BLaER1 treated with 17β-estradiol and CSF1 and Interleukin-3, amounts not matched to agents 10 nM and 100 nM (cell line): Measurements from ENCODE around the gene UBXN7.
"Not testable (repeated sequence)": the region's sequence is repeated elsewhere in the genome, so short reads cannot be mapped to it uniquely, and the experiment has no call there.

Experiments
- H3K27ac ChIP-seq, 11 experiments: shearing (Covaris generic); formaldehyde crosslinking; 2 replicates each; pipeline ENCODE4 v1.8.1; 2022
- H3K27me3 ChIP-seq, 11 experiments: shearing (Covaris generic); formaldehyde crosslinking; 2 replicates each; pipeline ENCODE4 v1.8.1; 2022
- H3K36me3 ChIP-seq, 11 experiments: shearing (Covaris generic); formaldehyde crosslinking; 2 replicates each; pipeline ENCODE4 v1.8.1; 2022
- H3K4me1 ChIP-seq, 10 experiments: shearing (Covaris generic); formaldehyde crosslinking; 2 replicates each; pipeline ENCODE4 v1.8.1; 2022
- H3K4me2 ChIP-seq, 11 experiments: shearing (Covaris generic); formaldehyde crosslinking; 2 replicates each; pipeline ENCODE4 v1.8.1; 2022
- H3K4me3 ChIP-seq, 10 experiments: shearing (Covaris generic); formaldehyde crosslinking; 2 replicates each; pipeline ENCODE4 v1.8.1; 2022
- H3K9ac ChIP-seq, 11 experiments: shearing (Covaris generic); formaldehyde crosslinking; 2 replicates each; pipeline ENCODE4 v1.8.1; 2022
- H3K9me3 ChIP-seq, 11 experiments: shearing (Covaris generic); formaldehyde crosslinking; replicated peaks in 1 of 11; 2 replicates each; pipeline ENCODE4 v1.8.1; 2022
- H4K20me1 ChIP-seq, 11 experiments: shearing (Covaris generic); formaldehyde crosslinking; 2 replicates each; pipeline ENCODE4 v1.8.1; 2022
- Cebpa-rat ChIP-seq, 11 experiments: shearing (Covaris generic); IDR thresholded peaks; 2 replicates each; pipeline ENCODE4 v1.8.1; 2022

UBXN7 gene

GRCh38 chr3:196454935-196455334 lies 22.7 kb upstream of the UBXN7 start:
- Histone ChIP-seq H3K27ac (no peak overlapping the region), H3K9me3 (no peaks in the 10 kb centered on the region), H3K4me3 (no peak overlapping the region), H4K20me1 (no peaks in the 10 kb centered on the region), H3K4me2 (no peak overlapping the region), H3K9ac (no peak overlapping the region), H3K27me3 (no peaks in the 10 kb centered on the region), H3K4me1 (peaks cover 0 to 5% (median 0%) of the 10 kb centered on the region in 10 experiments; a peak in 2 of 20 replicates), H3K36me3 (0 out of 22 replicates have a peak, but pooled peaks cover 0 to 3% (median 0%) of the 10 kb centered on the region in 11 experiments)
- TF ChIP-seq Cebpa-rat (IDR thresholded peaks at IDR 0.05): no peak

DNA sequence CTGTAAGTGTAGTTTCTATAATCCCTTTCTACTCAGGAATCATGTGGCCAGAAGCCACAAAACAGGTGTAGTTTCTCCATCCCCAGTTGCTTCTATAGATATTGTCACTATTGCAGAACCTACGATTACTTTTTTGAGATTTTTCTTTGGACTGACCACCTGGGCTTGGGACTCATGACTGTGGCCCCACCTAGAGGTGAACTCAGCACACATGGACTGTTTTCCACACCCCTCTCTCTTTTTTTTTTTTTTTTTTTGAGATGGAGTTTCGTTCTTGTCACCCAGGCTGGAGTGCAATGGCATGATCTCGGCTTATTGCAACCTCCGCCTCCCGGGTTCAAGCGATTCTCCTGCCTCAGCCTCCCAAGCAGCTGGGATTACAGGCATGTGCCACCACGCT lies 13.2 kb upstream of the UBXN7 start:
- H3K9ac ChIP-seq, H3K4me3 ChIP-seq, H3K27me3 ChIP-seq, H4K20me1 ChIP-seq, H3K27ac ChIP-seq, H3K36me3 ChIP-seq: not testable (repeated sequence)
- H3K9me3 ChIP-seq: peaks cover 0 to 13% (median 0%) of the 10 kb centered on the region in 11 experiments; a peak in 2 of 22 replicates
- H3K4me2 ChIP-seq: peak overlapping the region; percentile 14 to 60 (median 49); a peak in 19 of 22 replicates
- H3K4me1 ChIP-seq: peaks cover 11 to 24% (median 16%) of the 10 kb centered on the region in 10 experiments

DNA sequence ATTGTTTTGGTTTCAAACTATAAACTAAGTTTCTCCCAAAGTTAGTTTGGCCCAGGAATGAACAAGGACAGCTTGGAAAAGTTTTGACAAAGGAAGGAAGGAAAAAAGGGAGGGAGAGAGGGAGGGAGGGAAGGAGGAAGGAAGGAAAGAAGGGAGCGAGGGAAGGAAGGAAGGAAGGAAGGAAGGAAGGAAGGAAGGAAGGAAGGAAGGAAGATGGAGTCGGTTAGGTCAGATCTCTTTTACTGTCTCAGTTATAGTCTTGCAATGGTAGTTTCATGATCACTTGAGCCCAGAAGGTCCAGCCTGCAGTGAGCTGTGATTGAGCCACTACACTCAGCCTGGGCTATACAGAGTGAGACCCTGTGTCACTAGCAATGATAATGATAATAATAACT lies 12.3 kb upstream of the UBXN7 start:
- Histone ChIP-seq H3K4me3 (no peak overlapping the region), H3K9ac (no peak overlapping the region), H3K36me3 (peaks cover 0 to 7% (median 0%) of the 10 kb centered on the region in 11 experiments; a peak in 2 of 22 replicates), H3K9me3 (peaks cover 0 to 13% (median 0%) of the 10 kb centered on the region in 11 experiments; a peak in 2 of 22 replicates), H3K4me1 (peaks cover 17 to 33% (median 23%) of the 10 kb centered on the region in 10 experiments), H3K27me3 (no peaks in the 10 kb centered on the region), H3K27ac (peak overlapping the region in 8 of 11 experiments; percentile 1 to 51 (median 12); a peak in 6 of 22 replicates), H3K4me2 (peak overlapping the region; percentile 14 to 60 (median 49); a peak in 20 of 22 replicates), H4K20me1 (no peaks in the 10 kb centered on the region)
- TF ChIP-seq Cebpa-rat (IDR thresholded peaks at IDR 0.05): no peak

GRCh38 chr3:196440696-196441095 lies 8.5 kb upstream of the UBXN7 start:
- H4K20me1 ChIP-seq: no peaks in the 10 kb centered on the region
- peaks cover 17 to 35% (median 25%) of the 10 kb centered on the region in 10 experiments for H3K4me1 ChIP-seq
- no peak overlapping the region for H3K27ac ChIP-seq
- H3K4me3 ChIP-seq: no peak overlapping the region
- H3K9me3 ChIP-seq: peaks cover 0 to 7% (median 0%) of the 10 kb centered on the region in 11 experiments; a peak in 2 of 22 replicates
- no peaks in the 10 kb centered on the region for H3K27me3 ChIP-seq
- no peaks in the 10 kb centered on the region for H3K36me3 ChIP-seq
- H3K9ac ChIP-seq: no peak overlapping the region
- peak overlapping the region in 1 of 11 experiments; percentile 34; a peak in 2 of 22 replicates for H3K4me2 ChIP-seq
- no peak for TF ChIP-seq Cebpa-rat (IDR thresholded peaks at IDR 0.05)

DNA sequence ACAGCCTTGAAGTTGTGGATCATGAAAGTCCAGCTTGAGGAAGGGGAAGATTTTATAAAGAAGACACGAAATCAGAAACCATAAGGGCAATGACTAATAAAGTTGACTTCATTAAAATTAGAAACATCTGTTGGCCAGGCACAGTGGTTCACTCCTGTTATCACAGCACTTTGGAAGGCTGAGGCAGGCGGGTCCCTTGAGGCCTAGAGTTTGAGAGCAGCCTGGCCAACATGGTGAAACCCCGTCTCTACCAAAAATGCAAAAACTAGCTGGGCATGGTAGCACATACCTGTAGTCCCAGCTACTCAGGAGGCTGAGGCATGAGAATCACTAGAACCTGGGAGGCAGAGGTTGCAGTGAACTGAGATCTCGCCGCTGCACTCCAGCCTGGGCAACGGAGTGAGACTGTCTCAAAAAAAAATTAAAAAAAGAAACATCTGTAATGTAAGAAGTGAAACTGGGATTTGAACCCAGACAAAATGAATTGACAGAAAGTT lies 7.9 kb upstream of the UBXN7 start:
- H3K4me2 ChIP-seq: peak overlapping the region in 9 of 11 experiments; percentile 1 to 40 (median 19); a peak in 11 of 22 replicates
- no peak overlapping the region for H3K9ac ChIP-seq
- H3K36me3 ChIP-seq: no peaks in the 10 kb centered on the region

DNA sequence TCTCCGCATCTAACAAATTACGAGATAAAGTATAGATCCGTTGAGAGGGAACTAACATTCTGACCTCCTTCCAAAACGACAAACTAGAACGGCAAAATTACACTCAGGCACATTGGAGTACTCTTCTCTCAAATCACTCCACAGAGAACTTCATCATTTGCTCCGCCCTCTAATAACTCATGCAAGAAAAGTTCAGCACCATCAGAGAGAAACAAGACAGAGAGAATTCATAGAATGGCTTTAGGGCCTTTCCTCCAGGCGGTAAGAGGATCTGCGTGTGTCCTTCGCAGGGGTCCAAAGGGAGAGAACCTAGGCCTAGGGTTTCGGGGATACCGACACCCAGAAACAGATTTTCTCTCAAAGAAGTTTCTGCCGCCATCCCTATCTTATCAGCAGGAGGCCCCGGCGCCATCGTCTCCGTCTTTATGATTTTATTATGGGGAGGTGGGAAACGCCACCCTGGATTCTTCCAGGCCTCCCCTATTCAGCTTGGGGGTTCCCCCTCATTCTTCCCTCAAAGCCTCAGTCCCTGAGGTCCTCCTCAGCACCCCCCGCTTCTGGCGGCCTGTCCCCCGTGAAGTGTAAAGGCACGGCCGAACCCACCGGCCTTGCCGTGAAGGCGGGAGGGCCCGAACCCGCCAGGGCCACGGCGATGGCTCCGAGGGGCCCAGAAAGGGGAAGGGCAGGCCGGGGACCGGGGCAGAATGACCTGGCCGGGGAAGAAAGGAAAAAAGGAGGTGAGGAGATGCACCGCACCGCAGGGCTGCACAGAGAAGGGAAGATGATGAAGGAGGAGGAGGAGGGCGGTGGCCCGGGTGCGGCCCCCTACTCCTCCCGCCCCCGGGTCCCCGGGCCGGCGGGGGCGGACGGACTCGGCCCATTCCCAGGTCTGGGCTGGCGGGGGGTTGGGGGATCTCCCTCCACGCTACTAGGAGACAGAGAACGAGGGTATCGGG lies 768 bp downstream of the UBXN7 start:
- Histone ChIP-seq H4K20me1 (peaks cover 39 to 55% (median 47%) of the 10 kb centered on the region in 11 experiments; a peak in 21 of 22 replicates), H3K9ac (peak overlapping the region; percentile 93 to 97 (median 95)), H3K36me3 (peaks cover 18 to 33% (median 24%) of the 10 kb centered on the region in 11 experiments), H3K9me3 (no peaks in the 10 kb centered on the region), H3K27ac (peak overlapping the region; percentile 81 to 97 (median 90)), H3K4me1 (peaks cover 22 to 26% (median 24%) of the 10 kb centered on the region in 10 experiments), H3K4me3 (peak overlapping the region; percentile 88 to 100 (median 98)), H3K4me2 (peak overlapping the region; percentile 68 to 92 (median 87)), H3K27me3 (no peaks in the 10 kb centered on the region)
- no peak for TF ChIP-seq Cebpa-rat (IDR thresholded peaks at IDR 0.05)

More for the DNA sequence above, 7.9 kb upstream of the UBXN7 start:
- no peak for TF ChIP-seq Cebpa-rat (IDR thresholded peaks at IDR 0.05)
- no peak overlapping the region for H3K27ac ChIP-seq
- H3K4me3 ChIP-seq: no peak overlapping the region
- no peaks in the 10 kb centered on the region for H3K27me3 ChIP-seq
- no peaks in the 10 kb centered on the region for H4K20me1 ChIP-seq
- H3K4me1 ChIP-seq: peaks cover 14 to 31% (median 21%) of the 10 kb centered on the region in 10 experiments
- peaks cover 0 to 4% (median 0%) of the 10 kb centered on the region in 11 experiments; a peak in 2 of 22 replicates for H3K9me3 ChIP-seq

DNA sequence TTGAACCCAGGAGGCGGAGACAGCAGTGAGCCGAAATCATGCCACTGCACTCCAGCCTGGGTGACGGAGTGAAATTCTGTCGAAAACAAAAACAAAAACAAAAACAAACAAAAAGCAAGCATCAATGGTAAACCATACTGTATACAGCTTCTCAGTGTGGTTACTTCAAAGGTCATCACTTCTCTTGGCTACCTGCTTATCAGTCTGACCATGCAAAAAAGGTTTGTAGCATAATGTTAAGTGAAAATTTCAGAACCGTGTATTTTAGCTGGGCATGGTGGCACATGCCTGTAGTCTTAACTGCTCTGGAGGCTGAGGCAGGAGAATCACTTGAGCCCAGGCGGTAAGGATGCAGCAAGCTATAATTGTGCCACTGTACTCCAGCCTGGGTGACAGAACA lies 4.2 kb downstream of the UBXN7 start:
- no peak for TF ChIP-seq Cebpa-rat (IDR thresholded peaks at IDR 0.05)
- H3K9ac ChIP-seq: no peak overlapping the region
- peaks cover 18 to 28% (median 21%) of the 10 kb centered on the region in 10 experiments for H3K4me1 ChIP-seq
- H3K27me3 ChIP-seq: no peaks in the 10 kb centered on the region
- H3K36me3 ChIP-seq: peaks cover 30 to 62% (median 47%) of the 10 kb centered on the region in 11 experiments
- H4K20me1 ChIP-seq: peaks cover 61 to 89% (median 81%) of the 10 kb centered on the region in 11 experiments
- no peaks in the 10 kb centered on the region for H3K9me3 ChIP-seq
- no peak overlapping the region for H3K27ac ChIP-seq
- H3K4me3 ChIP-seq: no peak overlapping the region
- no peak overlapping the region for H3K4me2 ChIP-seq

DNA sequence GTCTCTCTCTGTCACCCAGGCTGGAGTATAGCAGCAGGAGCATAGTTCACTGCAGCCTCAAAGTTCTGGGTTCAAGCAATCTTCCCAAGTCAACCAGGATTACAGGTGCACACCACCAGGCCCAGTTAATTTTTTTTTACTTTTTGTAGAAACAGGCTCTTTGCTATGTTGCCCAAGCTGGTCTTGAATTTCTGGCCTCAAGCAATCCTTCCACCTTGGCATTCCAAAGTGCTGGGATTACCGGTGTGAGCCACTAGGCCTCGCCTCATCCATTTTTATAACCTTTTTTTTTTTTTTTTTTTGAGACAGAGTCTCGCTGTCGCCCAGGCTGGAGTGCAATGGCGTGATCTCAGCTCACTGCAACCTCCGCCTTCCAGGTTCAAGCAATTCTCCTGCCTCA lies 7.8 kb downstream of the UBXN7 start:
- Histone ChIP-seq H3K9me3 (peaks cover 0 to 26% (median 13%) of the 10 kb centered on the region in 11 experiments; a peak in 18 of 22 replicates), H3K36me3 (peaks cover 37 to 77% (median 67%) of the 10 kb centered on the region in 11 experiments), H3K4me1 (peaks cover 0 to 13% (median 6%) of the 10 kb centered on the region in 10 experiments; a peak in 8 of 20 replicates), H4K20me1 (peaks cover 73 to 100% (median 99%) of the 10 kb centered on the region in 11 experiments)
- H3K9ac ChIP-seq, H3K4me3 ChIP-seq, H3K27ac ChIP-seq, H3K4me2 ChIP-seq, H3K27me3 ChIP-seq: not testable (repeated sequence)
